ENCODE data around the gene NFATC1.

The NFATC1 gene

DNA sequence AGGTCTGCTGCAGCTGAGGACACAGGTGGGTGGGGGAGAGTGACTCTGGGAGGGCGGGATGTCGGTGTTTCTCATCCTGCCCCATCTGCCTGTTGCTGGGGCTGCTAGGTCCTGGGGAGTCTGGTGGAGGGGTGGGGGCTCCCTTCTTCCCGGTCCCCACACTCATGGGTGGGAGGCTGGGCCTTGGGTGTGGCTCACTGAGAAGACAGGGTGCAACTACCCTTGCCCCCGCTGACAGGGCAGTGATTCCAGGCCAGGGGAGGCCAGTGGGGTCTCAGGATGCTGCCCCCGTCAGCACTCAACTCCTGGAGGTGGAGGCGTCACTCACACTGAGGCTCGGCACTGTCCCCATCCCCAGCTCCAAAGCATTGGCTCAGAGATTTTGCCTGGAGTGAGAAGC, 7.7 kb upstream of the NFATC1 start:
- no peaks in the 10 kb centered on the region for H3K36me3 Mint-ChIP-seq
- CTCF ChIA-PET = interaction anchor here (0.9 to 6.0 kb wide), 3 partner anchors 8 to 139 kb away, joined by 3 to 38 read pairs (median 11); no protein-coding TSS in a partner anchor

DNA sequence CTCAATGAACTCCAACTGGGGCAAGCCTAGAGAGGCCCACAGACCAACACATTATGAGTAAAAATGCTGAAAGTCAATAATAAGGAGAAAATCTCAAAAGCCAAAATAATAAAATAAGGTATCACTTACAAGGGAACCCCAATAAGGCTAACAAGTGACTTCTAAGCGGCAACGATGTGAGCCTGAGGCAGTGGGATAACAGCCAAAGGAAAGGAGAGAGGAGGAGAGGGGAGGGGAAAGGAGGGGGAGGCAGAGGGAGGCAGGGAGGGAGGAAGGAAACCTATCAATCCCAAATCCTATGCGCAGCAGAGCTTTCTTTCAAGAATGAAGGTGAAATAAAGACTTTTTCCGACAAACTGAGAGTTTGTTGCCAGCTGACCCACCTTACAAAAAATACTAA, 6.0 kb upstream of the NFATC1 start:
- no peak overlapping the region for H3K4me3 Mint-ChIP-seq
- peaks cover 65% of the 10 kb centered on the region for H3K27me3 Mint-ChIP-seq
- H3K9me3 Mint-ChIP-seq = no peaks in the 10 kb centered on the region
- H3K36me3 Mint-ChIP-seq = no peaks in the 10 kb centered on the region
- peaks cover 19% of the 10 kb centered on the region for H3K4me1 Mint-ChIP-seq
- CTCF ChIA-PET = interaction anchor here (1.0 to 6.0 kb wide), 3 partner anchors 10 to 140 kb away, joined by 3 to 38 read pairs (median 11); no protein-coding TSS in a partner anchor
- DNase-seq = peak; percentile 5
- H3K27ac Mint-ChIP-seq = no peak overlapping the region

More for the DNA sequence above, 7.7 kb upstream of the NFATC1 start:
- Mint-ChIP-seq H3K27ac (no peak overlapping the region), H3K9me3 (no peaks in the 10 kb centered on the region), H3K4me1 (peaks cover 11% of the 10 kb centered on the region), H3K4me3 (no peak overlapping the region), H3K27me3 (peaks cover 51% of the 10 kb centered on the region)
- DNase-seq = peak; percentile 10

DNA sequence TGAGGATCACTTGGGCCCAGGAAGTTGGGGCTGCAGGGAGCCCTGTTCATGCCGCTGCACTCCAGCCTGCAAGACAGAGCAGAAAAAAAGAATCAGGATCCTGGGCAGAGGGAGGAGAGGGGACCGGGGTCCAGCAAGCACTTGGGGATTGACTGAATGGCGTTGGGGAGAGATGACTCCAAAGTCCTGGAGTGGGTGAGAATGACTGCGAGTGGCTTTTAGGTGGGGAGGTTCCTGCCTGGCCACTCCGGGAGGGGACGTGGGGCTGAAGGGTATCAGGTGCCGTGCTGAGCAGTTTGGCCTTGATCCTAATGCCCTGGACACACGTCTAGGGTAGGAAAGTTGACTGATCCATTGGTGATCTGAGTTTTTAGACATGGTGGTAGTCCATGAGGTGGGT, 3.5 kb upstream of the NFATC1 start:
- no peaks in the 10 kb centered on the region for H3K9me3 Mint-ChIP-seq
- H3K36me3 Mint-ChIP-seq = no peaks in the 10 kb centered on the region
- H3K27ac Mint-ChIP-seq = no peak overlapping the region
- CTCF ChIA-PET = interaction anchor here (1.5 to 6.0 kb wide), 2 partner anchors 12 to 133 kb away, joined by 3 to 38 read pairs; no protein-coding TSS in a partner anchor
- peak overlapping the region; percentile 5 for H3K4me3 Mint-ChIP-seq
- peaks cover 26% of the 10 kb centered on the region for H3K4me1 Mint-ChIP-seq
- peaks cover 74% of the 10 kb centered on the region for H3K27me3 Mint-ChIP-seq
- peak; percentile 21 for DNase-seq

DNA sequence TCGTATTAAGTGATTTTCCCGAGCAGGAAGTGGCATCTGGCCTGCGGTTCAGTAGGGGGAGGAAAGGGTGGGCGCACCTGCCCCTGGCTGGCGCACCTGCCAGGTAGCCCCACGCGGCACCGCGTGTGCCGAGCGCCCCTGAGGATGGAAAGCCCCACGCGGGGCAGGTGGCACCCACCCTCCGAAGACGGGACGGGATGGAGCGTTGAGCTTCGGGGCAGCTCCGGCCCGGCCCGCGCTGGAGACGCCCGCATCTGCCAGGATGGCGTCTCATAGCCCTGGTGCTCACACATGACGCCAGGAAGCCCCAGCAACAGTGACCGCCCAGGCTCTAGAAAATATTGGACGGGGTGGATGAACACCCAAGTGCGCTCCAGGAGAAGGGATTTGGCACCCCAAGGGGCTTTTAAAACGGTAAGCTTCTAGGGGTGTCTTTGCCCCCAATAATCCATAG, 2.5 kb upstream of the NFATC1 start:
- CTCF ChIA-PET = interaction anchor here (0.6 to 6.0 kb wide), 6 partner anchors 9 to 136 kb away, joined by 3 to 38 read pairs (median 4); no protein-coding TSS in a partner anchor
- H3K4me1 Mint-ChIP-seq = peaks cover 35% of the 10 kb centered on the region

DNA sequence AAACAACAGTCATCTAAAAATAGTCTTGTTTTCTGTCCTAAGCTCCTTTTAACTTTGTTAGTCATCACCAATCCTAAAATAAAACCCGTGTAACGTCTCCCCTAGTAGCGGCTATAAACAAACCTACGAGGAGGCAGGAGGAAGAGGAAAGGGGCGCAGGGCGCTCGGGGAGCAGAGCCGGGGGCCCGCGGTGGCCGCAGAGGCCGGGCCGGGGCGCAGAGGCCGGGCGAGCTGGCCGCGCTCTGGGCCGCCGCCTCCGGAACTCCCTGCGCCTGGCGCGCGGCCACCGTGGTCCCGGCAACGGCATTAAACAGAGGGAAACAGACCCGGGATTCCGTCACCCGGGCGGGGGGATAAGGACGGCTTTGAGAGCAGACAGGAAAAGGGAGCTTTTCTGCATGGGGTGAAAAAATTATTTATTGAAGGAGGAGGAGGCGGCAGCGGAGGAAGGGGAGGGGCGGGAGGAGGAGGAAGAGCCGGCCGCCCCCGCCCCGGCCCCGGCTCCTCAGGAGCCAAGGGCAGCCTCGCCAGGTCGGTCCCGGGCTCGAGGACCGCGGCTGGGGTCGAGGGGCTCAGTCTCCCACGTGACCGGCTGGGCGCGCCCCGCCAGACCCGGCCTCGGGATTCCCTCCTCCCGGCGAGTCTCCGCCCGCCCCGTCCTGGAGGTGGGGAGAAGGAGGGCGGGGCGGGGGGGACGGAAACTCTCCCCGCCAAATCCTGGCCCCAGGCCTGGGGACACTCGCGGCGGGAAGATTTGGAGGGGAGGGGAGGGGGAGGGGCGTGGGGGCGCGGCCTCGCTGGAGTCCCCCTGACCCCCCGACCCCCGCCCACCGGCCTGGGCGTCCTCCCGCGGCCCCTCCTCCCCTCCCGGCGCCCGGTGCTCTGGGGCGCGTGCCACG, 1.8 kb upstream of the NFATC1 start:
- Mint-ChIP-seq H3K4me3 (peak overlapping the region; percentile 73), H3K27me3 (peaks cover 57% of the 10 kb centered on the region), H3K36me3 (peaks cover 1% of the 10 kb centered on the region), H3K4me1 (peaks cover 42% of the 10 kb centered on the region), H3K27ac (no peak overlapping the region), H3K9me3 (no peaks in the 10 kb centered on the region)
- CTCF ChIA-PET = interaction anchor here (0.6 to 6.0 kb wide), 6 partner anchors 9 to 135 kb away, joined by 3 to 38 read pairs (median 4); no protein-coding TSS in a partner anchor
- DNase-seq = peak; percentile 63

More for the DNA sequence above, 2.5 kb upstream of the NFATC1 start:
- H3K27ac Mint-ChIP-seq = no peak overlapping the region
- H3K9me3 Mint-ChIP-seq = no peaks in the 10 kb centered on the region
- no peaks in the 10 kb centered on the region for H3K36me3 Mint-ChIP-seq
- H3K27me3 Mint-ChIP-seq = peaks cover 64% of the 10 kb centered on the region
- DNase-seq = peak; percentile 38
- peak overlapping the region; percentile 73 for H3K4me3 Mint-ChIP-seq

DNA sequence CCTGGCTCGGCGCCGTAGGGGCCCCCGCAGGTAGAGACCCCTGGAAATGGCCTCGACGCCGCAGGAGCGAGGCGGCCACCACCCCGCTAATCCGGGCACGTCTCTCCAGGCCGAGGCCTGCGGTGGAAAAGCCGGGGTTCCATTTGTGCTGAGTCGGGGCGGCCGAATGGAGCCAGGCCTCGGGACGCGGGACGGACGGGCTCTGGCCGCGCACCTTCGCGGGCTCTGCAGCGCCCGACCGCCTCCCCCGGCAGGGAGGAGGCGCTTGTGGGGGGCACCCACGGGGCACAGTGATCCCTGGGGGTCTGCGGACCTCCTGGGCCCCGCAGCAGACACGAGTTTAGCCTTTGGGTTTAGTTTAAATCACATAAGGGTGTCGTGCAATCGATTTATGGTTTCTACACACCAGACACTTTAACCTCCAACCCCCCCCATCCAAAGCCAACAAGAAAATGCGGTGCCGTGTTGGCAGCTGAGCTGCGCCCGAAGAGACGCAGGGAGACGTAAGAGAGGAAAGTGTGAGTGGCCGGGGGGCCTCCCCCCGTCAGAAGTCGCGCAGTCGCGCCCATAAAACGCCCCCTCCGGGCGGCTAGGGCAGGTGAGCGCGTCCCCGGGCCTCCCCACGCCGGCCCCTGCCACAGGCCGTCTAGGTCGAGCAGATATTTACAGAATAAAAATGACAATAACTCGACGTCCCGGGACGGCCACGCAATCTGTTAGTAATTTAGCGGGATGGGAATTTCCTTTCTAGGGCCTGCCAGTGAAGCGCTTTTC, 1.0 kb upstream of the NFATC1 start:
- no peaks in the 10 kb centered on the region for H3K9me3 Mint-ChIP-seq
- CTCF ChIA-PET = interaction anchor here (4.9 kb wide), 1 partner anchor 129 kb away, joined by 37 read pairs; no protein-coding TSS in a partner anchor
- peaks cover 44% of the 10 kb centered on the region for H3K4me1 Mint-ChIP-seq

DNA sequence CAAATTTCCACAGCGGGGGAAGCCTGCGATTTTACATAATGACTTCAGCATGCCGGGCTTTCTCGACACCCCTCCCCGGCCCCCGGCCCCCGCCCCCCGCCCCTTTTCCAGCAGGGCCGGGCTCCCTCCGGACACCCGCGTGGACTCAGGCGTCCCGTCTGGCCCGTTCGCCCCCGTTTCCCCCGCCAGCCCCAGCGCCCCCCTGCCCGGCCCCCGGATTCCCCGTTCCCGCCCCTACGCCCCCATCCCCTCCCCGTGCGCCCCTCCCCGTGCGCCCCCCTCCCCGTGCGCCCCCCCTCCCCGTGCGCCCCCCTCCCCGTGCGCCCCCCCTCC, 456 bp upstream of the NFATC1 start:
- Mint-ChIP-seq H3K4me3 (peak overlapping the region; percentile 72), H3K36me3 (peaks cover 3% of the 10 kb centered on the region), H3K9me3 (no peaks in the 10 kb centered on the region), H3K27ac (no peak overlapping the region), H3K27me3 (peaks cover 52% of the 10 kb centered on the region), H3K4me1 (peaks cover 44% of the 10 kb centered on the region)
- no peak for DNase-seq
- CTCF ChIA-PET = interaction anchor here (1.8 to 4.9 kb wide), 3 partner anchors 15 to 135 kb away, joined by 6 to 37 read pairs (median 22); no protein-coding TSS in a partner anchor

More for the DNA sequence above, 1.0 kb upstream of the NFATC1 start:
- DNase-seq = peak; percentile 60
- peak overlapping the region; percentile 72 for H3K4me3 Mint-ChIP-seq
- H3K27ac Mint-ChIP-seq = no peak overlapping the region
- peaks cover 3% of the 10 kb centered on the region for H3K36me3 Mint-ChIP-seq
- peaks cover 52% of the 10 kb centered on the region for H3K27me3 Mint-ChIP-seq

DNA sequence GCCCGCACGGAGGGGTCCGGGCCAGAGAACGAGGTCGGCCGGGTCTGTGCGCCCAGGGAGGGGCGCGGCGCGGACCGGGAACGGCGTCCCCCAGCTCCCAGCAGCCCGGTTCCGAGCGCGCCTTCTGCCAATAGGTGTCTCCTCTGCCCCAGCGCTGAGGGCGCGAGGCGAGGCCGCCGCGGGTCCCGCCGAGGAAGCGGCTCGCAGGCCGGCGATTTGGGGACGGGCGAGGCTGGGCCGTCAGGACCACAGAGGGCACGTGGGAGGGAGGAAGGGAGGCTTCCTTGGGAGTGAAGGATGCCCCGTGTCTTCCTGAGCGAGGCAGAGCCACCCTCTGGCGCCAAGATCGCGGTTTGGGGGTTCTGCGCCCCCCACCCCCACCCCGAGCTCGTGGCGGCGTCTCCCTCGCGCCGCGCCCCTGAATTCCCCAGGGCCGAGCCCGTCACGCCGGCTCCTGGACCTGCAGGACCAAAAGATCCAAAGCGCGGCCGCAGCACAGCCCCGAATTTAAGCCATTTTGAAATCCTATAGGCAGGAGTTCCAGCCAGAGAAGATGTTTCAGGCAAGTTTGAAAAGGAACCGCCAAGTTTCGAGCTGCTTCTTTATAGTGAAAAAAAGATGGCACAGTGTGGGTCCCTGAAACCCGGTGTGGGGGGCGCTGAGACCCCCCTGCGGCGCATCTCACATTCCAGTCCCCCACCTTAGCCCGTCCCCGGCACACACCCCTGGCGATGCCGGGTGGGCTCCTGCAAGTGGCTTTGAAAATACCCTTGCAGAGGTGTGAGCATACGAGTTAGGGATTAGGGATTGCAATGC, 909 bp downstream of the NFATC1 start:
- no peak overlapping the region for H3K27ac Mint-ChIP-seq
- H3K4me3 Mint-ChIP-seq = peak overlapping the region; percentile 68
- peaks cover 52% of the 10 kb centered on the region for H3K4me1 Mint-ChIP-seq
- CTCF ChIA-PET = interaction anchor here (1.4 to 4.9 kb wide), 6 partner anchors 16 to 247 kb away, joined by 3 to 37 read pairs (median 14); no protein-coding TSS in a partner anchor
- peaks cover 10% of the 10 kb centered on the region for H3K36me3 Mint-ChIP-seq
- peak; percentile 66 for DNase-seq
- no peaks in the 10 kb centered on the region for H3K9me3 Mint-ChIP-seq
- peaks cover 44% of the 10 kb centered on the region for H3K27me3 Mint-ChIP-seq

DNA sequence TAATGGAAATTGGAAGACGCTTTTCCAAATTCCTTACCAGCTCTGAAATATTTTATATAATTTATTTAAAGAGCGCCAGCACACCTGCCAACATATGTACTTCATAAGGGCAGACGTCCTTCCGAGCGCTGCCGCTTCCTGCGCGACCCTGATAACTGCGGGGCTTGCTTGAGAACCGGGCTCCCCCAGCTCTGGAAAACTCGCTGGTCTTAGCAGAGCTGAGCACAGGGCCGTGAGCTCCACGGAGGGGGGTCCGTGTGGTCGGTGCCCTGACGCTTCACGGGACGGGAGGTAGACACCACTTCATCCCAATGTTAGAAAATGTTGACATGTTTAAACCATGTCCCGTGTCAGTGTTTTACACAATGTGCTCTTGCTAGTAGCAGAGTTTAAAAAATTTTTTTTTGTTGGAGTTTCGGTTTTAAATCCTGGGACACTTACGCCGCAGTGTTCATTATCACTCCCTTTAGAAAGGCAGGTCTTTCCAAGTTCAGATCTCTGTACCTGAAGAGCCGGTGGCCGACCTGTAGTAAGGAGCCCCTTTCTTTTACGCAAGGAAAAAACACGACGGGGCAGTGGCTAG, 1.6 kb downstream of the NFATC1 start:
- H3K4me3 Mint-ChIP-seq = peak overlapping the region; percentile 21
- H3K36me3 Mint-ChIP-seq = peaks cover 10% of the 10 kb centered on the region
- no peak overlapping the region for H3K27ac Mint-ChIP-seq
- CTCF ChIA-PET = interaction anchor here (1.4 to 4.9 kb wide), 5 partner anchors 17 to 246 kb away, joined by 5 to 37 read pairs (median 22); no protein-coding TSS in a partner anchor
- H3K27me3 Mint-ChIP-seq = peaks cover 38% of the 10 kb centered on the region
- no peaks in the 10 kb centered on the region for H3K9me3 Mint-ChIP-seq
- peaks cover 55% of the 10 kb centered on the region for H3K4me1 Mint-ChIP-seq
- DNase-seq = no peak

DNA sequence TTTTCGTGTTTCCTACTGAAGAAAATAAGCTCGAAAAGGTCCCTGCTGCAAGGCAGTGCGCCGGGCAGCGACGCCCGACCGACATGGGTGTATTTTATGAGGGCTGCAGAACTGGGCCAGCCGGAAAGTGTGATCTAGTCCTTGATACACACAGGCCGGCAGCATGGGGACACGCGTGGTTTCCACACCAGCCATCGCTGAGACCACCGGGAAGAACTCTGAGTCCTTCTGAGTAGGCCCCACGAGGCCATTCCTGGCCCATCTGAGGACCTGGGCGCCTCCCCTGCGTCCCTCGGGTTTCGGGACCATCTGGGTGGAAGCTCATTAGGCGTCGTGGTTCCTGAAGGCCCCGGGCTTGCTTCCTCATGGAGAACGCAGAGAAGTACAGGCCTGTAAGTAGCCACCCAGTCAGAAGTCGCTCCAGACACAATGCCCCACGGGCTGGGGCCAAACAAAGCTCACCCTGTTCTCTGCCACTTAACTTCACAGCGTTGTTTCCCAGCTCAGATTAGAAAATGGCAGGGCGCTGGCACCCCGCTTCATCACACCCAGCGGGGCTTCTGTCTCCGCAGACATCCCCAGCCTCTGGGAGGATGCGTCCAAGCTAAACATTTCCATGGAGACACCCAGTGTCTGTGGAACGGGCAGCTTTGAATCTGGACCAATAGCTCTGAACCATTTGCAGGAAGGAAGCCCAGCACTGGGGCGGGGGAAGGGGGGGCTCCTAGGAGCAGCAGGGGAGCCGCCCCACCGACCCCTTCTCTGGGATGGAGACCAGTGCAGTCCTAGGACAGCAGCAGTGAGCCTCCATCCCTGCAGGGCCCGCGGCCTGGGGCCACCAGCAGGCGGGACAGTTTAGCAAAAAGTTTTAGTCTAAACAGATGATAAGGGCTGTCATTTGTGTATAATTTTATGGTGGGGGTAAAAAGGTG, 2.4 kb downstream of the NFATC1 start:
- Mint-ChIP-seq H3K4me1 (peaks cover 55% of the 10 kb centered on the region), H3K36me3 (peaks cover 15% of the 10 kb centered on the region), H3K27ac (peak overlapping the region; percentile 91), H3K9me3 (no peaks in the 10 kb centered on the region), H3K4me3 (peak overlapping the region; percentile 81), H3K27me3 (peaks cover 30% of the 10 kb centered on the region)
- DNase-seq = no peak
- CTCF ChIA-PET = interaction anchor here (0.6 to 4.9 kb wide), 5 partner anchors 18 to 129 kb away, joined by 3 to 37 read pairs (median 22); no protein-coding TSS in a partner anchor

DNA sequence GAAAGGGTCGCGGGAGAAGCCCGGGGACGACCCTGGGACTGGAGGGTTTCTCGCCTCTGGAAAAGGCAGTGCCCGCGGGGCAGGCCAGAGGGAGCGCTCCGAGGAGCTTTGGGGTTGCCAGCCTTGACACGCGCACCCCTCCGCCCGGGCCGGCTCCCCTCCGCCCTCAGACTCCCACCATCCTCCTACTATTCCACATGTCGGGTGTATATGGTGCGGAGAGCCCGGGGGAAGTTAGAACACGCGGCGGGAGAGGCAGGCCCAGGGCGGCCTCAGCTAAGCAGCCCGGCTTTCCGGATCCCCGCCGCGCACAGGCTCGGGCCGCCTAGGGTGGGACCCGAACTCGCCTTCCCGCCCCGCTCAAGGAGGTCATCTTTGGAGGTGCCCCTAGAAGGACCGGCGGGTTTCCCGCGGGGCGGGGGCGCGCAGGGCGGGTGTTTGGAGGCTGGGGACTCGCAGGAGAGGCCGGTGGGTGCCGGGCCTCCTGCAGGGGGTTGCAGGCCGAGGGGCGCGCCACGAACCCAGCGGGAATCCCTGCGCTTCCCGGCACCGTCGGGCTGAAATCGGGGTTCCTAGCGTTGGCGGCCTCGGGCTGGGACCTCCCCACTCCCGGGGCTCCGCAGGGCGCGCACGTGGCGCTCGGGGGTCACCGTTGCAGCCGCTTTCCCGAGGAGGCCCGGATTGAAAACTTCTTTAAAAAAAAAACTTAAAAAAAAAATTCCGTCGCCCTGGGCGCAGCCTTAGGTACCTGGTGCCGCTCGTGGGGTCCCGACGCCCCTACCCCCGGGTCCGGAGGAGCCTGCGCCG, 3.7 kb downstream of the NFATC1 start:
- peak overlapping the region; percentile 81 for H3K4me3 Mint-ChIP-seq
- H3K36me3 Mint-ChIP-seq = peaks cover 23% of the 10 kb centered on the region
- H3K4me1 Mint-ChIP-seq = peaks cover 61% of the 10 kb centered on the region
- DNase-seq = peak; percentile 52
- CTCF ChIA-PET = interaction anchor here (4.0 to 4.9 kb wide), 3 partner anchors 19 to 128 kb away, joined by 22 to 37 read pairs (median 23); no protein-coding TSS in a partner anchor
- peaks cover 20% of the 10 kb centered on the region for H3K27me3 Mint-ChIP-seq
- H3K9me3 Mint-ChIP-seq = no peaks in the 10 kb centered on the region
- peak overlapping the region; percentile 91 for H3K27ac Mint-ChIP-seq
